Superior temporal gyrus (tissue), 1 donor: ENCODE measurements around the gene ETV3L.
"Not testable (repeated sequence)": the region's sequence is repeated elsewhere in the genome, so short reads cannot be mapped to it uniquely, and the experiment has no call there.

ENCODE experiments used
- DNase-seq: peaks from one replicate; pipeline ENCODE4 v3.0.0-alpha.2; 2016; ENCODE audit errors: extremely low spot score

ETV3L gene

GRCh38 chr1:157105298-157105987 is 5.8 kb upstream of the ETV3L start:
- DNase-seq: no peak

GRCh38 chr1:157104598-157105293 is 5.1 kb upstream of the ETV3L start:
- no peak for DNase-seq

- no peak for DNase-seq
Measured at GRCh38 chr1:157103268-157103667, 3.7 kb upstream of the ETV3L start.

- DNase-seq: no peak
Measured at GRCh38 chr1:157101149-157101548, 1.5 kb upstream of the ETV3L start.

GRCh38 chr1:157098987-157099632 is 498 bp downstream of the ETV3L start:
- DNase-seq: not testable (repeated sequence)

- no peak for DNase-seq
Measured at GRCh38 chr1:157098519-157098918, 1.1 kb downstream of the ETV3L start.

- DNase-seq: no peak
Measured at GRCh38 chr1:157097692-157098091, 1.9 kb downstream of the ETV3L start.

- no peak for DNase-seq
Measured at GRCh38 chr1:157096881-157097280, 2.7 kb downstream of the ETV3L start.

GRCh38 chr1:157095551-157095950 is 4.1 kb downstream of the ETV3L start:
- no peak for DNase-seq

GRCh38 chr1:157095091-157095490 is 4.5 kb downstream of the ETV3L start:
- no peak for DNase-seq

GRCh38 chr1:157092831-157093230 is 6.8 kb downstream of the ETV3L start:
- no peak for DNase-seq

- DNase-seq: no peak
Measured at GRCh38 chr1:157091668-157092273, 7.8 kb downstream of the ETV3L start.

- DNase-seq: no peak
Measured at GRCh38 chr1:157091186-157091585, 8.4 kb downstream of the ETV3L start.

- no peak for DNase-seq
Measured at GRCh38 chr1:157090771-157091170, 8.8 kb downstream of the ETV3L start.

GRCh38 chr1:157090196-157090647 is 9.4 kb downstream of the ETV3L start:
- peak; percentile 94 for DNase-seq

GRCh38 chr1:157089789-157090188 is 9.8 kb downstream of the ETV3L start:
- no peak for DNase-seq

GRCh38 chr1:157088607-157089006 is 11.0 kb downstream of the ETV3L start:
- no peak for DNase-seq

GRCh38 chr1:157087030-157087429 is 12.6 kb downstream of the ETV3L start:
- no peak for DNase-seq

- DNase-seq: no peak
Measured at GRCh38 chr1:157086299-157086698, 13.3 kb downstream of the ETV3L start.

GRCh38 chr1:157085421-157085820 is 14.2 kb downstream of the ETV3L start:
- DNase-seq: no peak

GRCh38 chr1:157084720-157085119 is 14.9 kb downstream of the ETV3L start:
- DNase-seq: no peak

GRCh38 chr1:157081707-157082106 is 17.9 kb downstream of the ETV3L start:
- DNase-seq: no peak
